Measurements from ENCODE around the gene CDH22.
A peak's percentile ranks its signal among the peaks of the same experiment; 100 is the strongest.

The CDH22 gene

GRCh38 chr20:46328200-46328882 lies 20.0 kb upstream of the CDH22 start:
- H3K27me3 ChIP-seq (ENCODE audit: insufficient read depth, low read length), result no peaks in the 10 kb centered on the region; the same call in none of the 2 replicates
- no peak overlapping the region for H3K9ac ChIP-seq (ENCODE audit: low read depth, low read length)
- no peak overlapping the region for H3K27ac ChIP-seq (ENCODE audit: low read length)
- no peak overlapping the region for H3K4me3 ChIP-seq (ENCODE audit: low read length)
- H3K4me1 ChIP-seq (ENCODE audit: insufficient read depth, low read length), result no peaks in the 10 kb centered on the region
- H3K36me3 ChIP-seq (ENCODE audit: insufficient read depth, low read depth, low read length), result no peaks in the 10 kb centered on the region
- no peaks in the 10 kb centered on the region for H3K9me3 ChIP-seq (ENCODE audit: insufficient read depth, low read depth, low read length)

- Histone ChIP-seq H3K9ac (ENCODE audit: low read depth, low read length) (no peak overlapping the region), H3K4me1 (ENCODE audit: insufficient read depth, low read length) (no peaks in the 10 kb centered on the region), H3K9me3 (ENCODE audit: insufficient read depth, low read depth, low read length) (no peaks in the 10 kb centered on the region), H3K27me3 (ENCODE audit: insufficient read depth, low read length) (no peaks in the 10 kb centered on the region; the same call in none of the 2 replicates), H3K36me3 (ENCODE audit: insufficient read depth, low read depth, low read length) (no peaks in the 10 kb centered on the region), H3K27ac (ENCODE audit: low read length) (no peak overlapping the region), H3K4me3 (ENCODE audit: low read length) (no peak overlapping the region)
These were observed 19.3 kb upstream of the CDH22 start for GRCh38 chr20:46327557-46327956.

GRCh38 chr20:46325789-46326188 lies 17.5 kb upstream of the CDH22 start:
- H3K27me3 ChIP-seq (ENCODE audit: insufficient read depth, low read length), result no peaks in the 10 kb centered on the region; the same call in none of the 2 replicates
- no peak overlapping the region for H3K9ac ChIP-seq (ENCODE audit: low read depth, low read length)
- H3K4me3 ChIP-seq (ENCODE audit: low read length), result no peak overlapping the region
- H3K9me3 ChIP-seq (ENCODE audit: insufficient read depth, low read depth, low read length), result no peaks in the 10 kb centered on the region
- no peak overlapping the region for H3K27ac ChIP-seq (ENCODE audit: low read length)
- no peaks in the 10 kb centered on the region for H3K36me3 ChIP-seq (ENCODE audit: insufficient read depth, low read depth, low read length)
- no peaks in the 10 kb centered on the region for H3K4me1 ChIP-seq (ENCODE audit: insufficient read depth, low read length)

- Histone ChIP-seq H3K4me1 (ENCODE audit: insufficient read depth, low read length) (no peaks in the 10 kb centered on the region), H3K27me3 (ENCODE audit: insufficient read depth, low read length) (no peaks in the 10 kb centered on the region; the same call in none of the 2 replicates), H3K27ac (ENCODE audit: low read length) (no peak overlapping the region), H3K9me3 (ENCODE audit: insufficient read depth, low read depth, low read length) (no peaks in the 10 kb centered on the region), H3K9ac (ENCODE audit: low read depth, low read length) (no peak overlapping the region), H3K36me3 (ENCODE audit: insufficient read depth, low read depth, low read length) (no peaks in the 10 kb centered on the region), H3K4me3 (ENCODE audit: low read length) (no peak overlapping the region)
These were observed 16.8 kb upstream of the CDH22 start for GRCh38 chr20:46324960-46325703.

GRCh38 chr20:46324379-46324778 lies 16.1 kb upstream of the CDH22 start:
- no peaks in the 10 kb centered on the region for H3K9me3 ChIP-seq (ENCODE audit: insufficient read depth, low read depth, low read length)
- no peaks in the 10 kb centered on the region for H3K36me3 ChIP-seq (ENCODE audit: insufficient read depth, low read depth, low read length)
- no peaks in the 10 kb centered on the region for H3K4me1 ChIP-seq (ENCODE audit: insufficient read depth, low read length)
- no peaks in the 10 kb centered on the region; the same call in none of the 2 replicates for H3K27me3 ChIP-seq (ENCODE audit: insufficient read depth, low read length)
- H3K27ac ChIP-seq (ENCODE audit: low read length), result no peak overlapping the region
- no peak overlapping the region for H3K9ac ChIP-seq (ENCODE audit: low read depth, low read length)
- no peak overlapping the region for H3K4me3 ChIP-seq (ENCODE audit: low read length)

- no peak overlapping the region for H3K27ac ChIP-seq (ENCODE audit: low read length)
- no peaks in the 10 kb centered on the region; the same call in none of the 2 replicates for H3K27me3 ChIP-seq (ENCODE audit: insufficient read depth, low read length)
- H3K36me3 ChIP-seq (ENCODE audit: insufficient read depth, low read depth, low read length), result no peaks in the 10 kb centered on the region
- H3K9ac ChIP-seq (ENCODE audit: low read depth, low read length), result no peak overlapping the region
- no peak overlapping the region for H3K4me3 ChIP-seq (ENCODE audit: low read length)
- no peaks in the 10 kb centered on the region for H3K4me1 ChIP-seq (ENCODE audit: insufficient read depth, low read length)
- no peaks in the 10 kb centered on the region for H3K9me3 ChIP-seq (ENCODE audit: insufficient read depth, low read depth, low read length)
These were observed 15.3 kb upstream of the CDH22 start for GRCh38 chr20:46323557-46323956.

- Histone ChIP-seq H3K36me3 (ENCODE audit: insufficient read depth, low read depth, low read length) (no peaks in the 10 kb centered on the region), H3K27ac (ENCODE audit: low read length) (no peak overlapping the region), H3K4me1 (ENCODE audit: insufficient read depth, low read length) (no peaks in the 10 kb centered on the region), H3K9ac (ENCODE audit: low read depth, low read length) (no peak overlapping the region), H3K9me3 (ENCODE audit: insufficient read depth, low read depth, low read length) (no peaks in the 10 kb centered on the region), H3K27me3 (ENCODE audit: insufficient read depth, low read length) (no peaks in the 10 kb centered on the region; the same call in none of the 2 replicates), H3K4me3 (ENCODE audit: low read length) (no peak overlapping the region)
These were observed 14.3 kb upstream of the CDH22 start for GRCh38 chr20:46322641-46323040.

GRCh38 chr20:46317685-46318177 lies 9.4 kb upstream of the CDH22 start:
- Histone ChIP-seq H3K27me3 (ENCODE audit: insufficient read depth, low read length) (peaks cover 35% of the 10 kb centered on the region), H3K4me3 (ENCODE audit: low read length) (no peak overlapping the region), H3K9ac (ENCODE audit: low read depth, low read length) (no peak overlapping the region), H3K4me1 (ENCODE audit: insufficient read depth, low read length) (no peaks in the 10 kb centered on the region), H3K36me3 (ENCODE audit: insufficient read depth, low read depth, low read length) (no peaks in the 10 kb centered on the region), H3K27ac (ENCODE audit: low read length) (no peak overlapping the region), H3K9me3 (ENCODE audit: insufficient read depth, low read depth, low read length) (no peaks in the 10 kb centered on the region)

GRCh38 chr20:46316984-46317684 lies 8.8 kb upstream of the CDH22 start:
- Histone ChIP-seq H3K4me3 (ENCODE audit: low read length) (no peak overlapping the region), H3K27ac (ENCODE audit: low read length) (no peak overlapping the region), H3K36me3 (ENCODE audit: insufficient read depth, low read depth, low read length) (no peaks in the 10 kb centered on the region), H3K4me1 (ENCODE audit: insufficient read depth, low read length) (no peaks in the 10 kb centered on the region), H3K9ac (ENCODE audit: low read depth, low read length) (no peak overlapping the region), H3K9me3 (ENCODE audit: insufficient read depth, low read depth, low read length) (no peaks in the 10 kb centered on the region), H3K27me3 (ENCODE audit: insufficient read depth, low read length) (peaks cover 41% of the 10 kb centered on the region)

- Histone ChIP-seq H3K4me3 (ENCODE audit: low read length) (no peak overlapping the region), H3K36me3 (ENCODE audit: insufficient read depth, low read depth, low read length) (no peaks in the 10 kb centered on the region), H3K27ac (ENCODE audit: low read length) (no peak overlapping the region), H3K9ac (ENCODE audit: low read depth, low read length) (no peak overlapping the region), H3K4me1 (ENCODE audit: insufficient read depth, low read length) (no peaks in the 10 kb centered on the region), H3K9me3 (ENCODE audit: insufficient read depth, low read depth, low read length) (no peaks in the 10 kb centered on the region), H3K27me3 (ENCODE audit: insufficient read depth, low read length) (peaks cover 59% of the 10 kb centered on the region)
These were observed 7.0 kb upstream of the CDH22 start for GRCh38 chr20:46315311-46315710.

- Histone ChIP-seq H3K27ac (ENCODE audit: low read length) (no peak overlapping the region), H3K9me3 (ENCODE audit: insufficient read depth, low read depth, low read length) (no peaks in the 10 kb centered on the region; the same call in 1 of the 2 replicates), H3K4me1 (ENCODE audit: insufficient read depth, low read length) (no peaks in the 10 kb centered on the region), H3K4me3 (ENCODE audit: low read length) (peak overlapping the region; percentile 64; the same call in 1 of the 2 replicates), H3K36me3 (ENCODE audit: insufficient read depth, low read depth, low read length) (no peaks in the 10 kb centered on the region), H3K9ac (ENCODE audit: low read depth, low read length) (no peak overlapping the region), H3K27me3 (ENCODE audit: insufficient read depth, low read length) (peaks cover 80% of the 10 kb centered on the region)
These were observed 4.9 kb upstream of the CDH22 start for GRCh38 chr20:46312945-46313861.
